ENCODE measurements around the gene ERVW-1.
"Not testable (repeated sequence)": the region's sequence is repeated elsewhere in the genome, so short reads cannot be mapped to it uniquely, and the experiment has no call there.

DNA sequence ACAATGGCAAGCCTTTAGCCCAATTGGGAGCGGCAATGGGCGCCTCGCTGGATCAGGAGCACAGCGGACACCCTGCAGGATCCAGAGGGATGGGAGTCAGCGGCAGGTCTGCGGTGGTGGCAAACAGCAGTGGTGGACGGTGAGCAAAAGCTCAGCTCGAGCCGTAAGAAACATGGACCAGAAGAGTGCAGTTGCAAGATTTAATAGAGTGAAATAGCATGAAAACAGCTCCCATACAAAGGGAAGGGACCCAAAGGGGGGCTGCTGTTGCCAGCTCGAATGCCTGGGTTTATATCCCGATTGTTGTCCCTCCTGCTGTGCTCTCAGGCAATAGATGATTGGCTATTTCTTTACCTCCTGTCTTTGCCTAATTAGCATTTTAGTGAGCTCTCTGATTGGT, at the start of gene ERVW-1:
- TF ChIP-seq CTCF (IDR thresholded peaks at IDR 0.05); POLR2A (IDR thresholded peaks at IDR 0.05); POLR2AphosphoS5 (IDR thresholded peaks at IDR 0.05; ENCODE audit: insufficient read depth in 1 of 2, low read depth in 1 of 2): not testable (repeated sequence)
